Thoracic aorta (tissue), 2 donors: Measurements from ENCODE around the gene NMT1. TPM values are rescaled to one million over a fixed set of nuclear protein-coding genes. Genes with fewer than 3 reads are reported as not detected.
A peak's percentile ranks its signal among the peaks of the same experiment; 100 is the strongest.

Source experiments
- ATAC-seq: fragments of 150-250 bp; one replicate; pipeline ENCODE4 v1.8.0; 2017; ENCODE audit warnings: low read depth; ENCODE audit not compliant: insufficient number of reproducible peaks, low FRiP score
- DNase-seq: peaks from one replicate; pipeline ENCODE4 v3.0.0-alpha.2; 2020; ENCODE audit warnings: low spot score
- H3K27ac ChIP-seq, 2 donors: fragments of 200-600 bp; sonication (generic); 1 replicate in 1 of 2; 2 replicates in 1 of 2; pipeline ENCODE4 v1.5.1; 2016; ENCODE audit warnings: mild to moderate bottlenecking in 2 of 2, moderate library complexity in 2 of 2
- H3K27me3 ChIP-seq: fragments of 200-600 bp; sonication (generic); replicated peaks from 2 replicates; pipeline ENCODE4 v1.6.0; 2016; ENCODE audit warnings: mild to moderate bottlenecking; ENCODE audit not compliant: insufficient read depth
- H3K36me3 ChIP-seq: fragments of 200-600 bp; sonication (generic); one replicate; pipeline ENCODE4 v1.5.1; 2016
- H3K4me1 ChIP-seq, 2 donors: fragments of 200-600 bp; sonication (generic); 1 replicate in 1 of 2; 2 replicates in 1 of 2; pipeline versions ENCODE4 v1.5.1 to v1.6.0; 2016; ENCODE audit warnings: low read depth in 2 of 2, mild to moderate bottlenecking in 1 of 2; ENCODE audit not compliant: control insufficient read depth in 1 of 2
- H3K4me3 ChIP-seq: fragments of 200-600 bp; sonication (generic); 2 replicates; pipeline ENCODE4 v1.5.1; 2016; ENCODE audit warnings: mild to moderate bottlenecking
- H3K9me3 ChIP-seq: fragments of 200-600 bp; sonication (generic); 2 replicates; pipeline ENCODE4 v1.5.1; 2016
- total RNA-seq, 2 donors: library from RNA; depleted of rRNA; stranded (reverse); fragments of >200 nt; gene quantifications; one replicate each; pipeline versions ENCODE4 v1.1.0 to v1.2.3, GENCODE V29; 2016
- TF ChIP-seq, protein P1 (sequence below): fragments of 200-600 bp; sonication (generic); IDR thresholded peaks from one replicate; pipeline ENCODE4 v1.5.1; 2019; ENCODE audit warnings: antibody characterized with exemption

NMT1 gene
- total RNA-seq, 2 donors from 2014 or later = 53.1 to 64.8 TPM

DNA sequence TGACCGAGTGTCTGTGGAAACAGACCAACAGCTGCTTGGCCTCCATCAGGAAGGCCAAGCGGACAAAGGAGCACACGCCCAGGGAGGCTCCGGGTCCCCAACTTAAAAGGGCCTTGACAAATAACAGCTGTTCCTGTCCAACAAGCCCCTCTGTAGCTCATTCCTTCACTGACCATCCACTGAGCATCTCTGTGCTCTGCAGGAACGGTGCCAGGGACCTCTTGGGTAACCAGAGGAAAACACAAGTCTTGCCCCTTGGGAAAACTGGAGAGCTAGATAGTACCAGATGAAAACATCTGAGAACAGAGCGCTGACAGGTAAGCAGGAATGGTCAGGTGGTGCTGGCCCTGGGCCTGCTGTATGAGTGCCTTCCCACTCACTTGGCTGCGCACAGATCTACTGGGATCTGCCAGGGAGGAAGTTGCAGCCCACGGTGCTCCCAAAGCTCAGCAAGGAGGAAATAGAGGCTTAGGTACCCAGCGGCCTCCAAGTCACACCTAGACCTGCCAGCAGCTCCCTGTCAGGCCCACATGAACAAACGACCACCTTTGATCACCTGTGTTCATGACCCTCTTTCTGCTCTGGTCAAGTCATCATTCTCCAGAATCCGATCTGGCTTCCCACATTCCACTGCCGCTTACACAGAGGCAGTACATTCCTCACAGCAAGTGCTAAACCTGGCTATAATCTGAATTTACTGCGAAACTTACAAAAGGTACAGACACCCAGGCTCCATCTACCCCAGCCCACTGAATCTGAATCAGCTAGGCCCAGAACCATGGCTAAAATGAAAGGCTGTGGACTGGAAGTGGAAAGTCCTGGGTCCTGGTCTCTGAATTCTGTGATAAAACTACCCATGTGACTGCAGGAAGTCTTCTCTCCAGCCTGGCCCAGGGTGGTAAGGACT is 22.1 kb upstream of the NMT1 start:
- H3K27ac ChIP-seq = no peak overlapping the region

GRCh38 chr17:45040459-45040858 is 20.7 kb upstream of the NMT1 start:
- Histone ChIP-seq H3K4me1 (peaks cover 12 to 54% of the 10 kb centered on the region in 2 donors), H3K27ac (no peak overlapping the region), H3K36me3 (no peaks in the 10 kb centered on the region), H3K9me3 (no peaks in the 10 kb centered on the region), H3K4me3 (no peak overlapping the region), H3K27me3 (no peaks in the 10 kb centered on the region)
- DNase-seq = no peak
- no peak for ATAC-seq
- TF ChIP-seq, protein P1, sequence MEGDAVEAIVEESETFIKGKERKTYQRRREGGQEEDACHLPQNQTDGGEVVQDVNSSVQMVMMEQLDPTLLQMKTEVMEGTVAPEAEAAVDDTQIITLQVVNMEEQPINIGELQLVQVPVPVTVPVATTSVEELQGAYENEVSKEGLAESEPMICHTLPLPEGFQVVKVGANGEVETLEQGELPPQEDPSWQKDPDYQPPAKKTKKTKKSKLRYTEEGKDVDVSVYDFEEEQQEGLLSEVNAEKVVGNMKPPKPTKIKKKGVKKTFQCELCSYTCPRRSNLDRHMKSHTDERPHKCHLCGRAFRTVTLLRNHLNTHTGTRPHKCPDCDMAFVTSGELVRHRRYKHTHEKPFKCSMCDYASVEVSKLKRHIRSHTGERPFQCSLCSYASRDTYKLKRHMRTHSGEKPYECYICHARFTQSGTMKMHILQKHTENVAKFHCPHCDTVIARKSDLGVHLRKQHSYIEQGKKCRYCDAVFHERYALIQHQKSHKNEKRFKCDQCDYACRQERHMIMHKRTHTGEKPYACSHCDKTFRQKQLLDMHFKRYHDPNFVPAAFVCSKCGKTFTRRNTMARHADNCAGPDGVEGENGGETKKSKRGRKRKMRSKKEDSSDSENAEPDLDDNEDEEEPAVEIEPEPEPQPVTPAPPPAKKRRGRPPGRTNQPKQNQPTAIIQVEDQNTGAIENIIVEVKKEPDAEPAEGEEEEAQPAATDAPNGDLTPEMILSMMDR = no peak

More for the DNA sequence above, 22.1 kb upstream of the NMT1 start:
- peaks cover 12 to 43% of the 10 kb centered on the region in 2 donors for H3K4me1 ChIP-seq
- ATAC-seq (no peak), DNase-seq (no peak)
- no peaks in the 10 kb centered on the region for H3K9me3 ChIP-seq
- peaks cover 6% of the 10 kb centered on the region for H3K36me3 ChIP-seq
- no peaks in the 10 kb centered on the region for H3K27me3 ChIP-seq
- TF ChIP-seq, protein P1 = no peak
- no peak overlapping the region for H3K4me3 ChIP-seq

DNA sequence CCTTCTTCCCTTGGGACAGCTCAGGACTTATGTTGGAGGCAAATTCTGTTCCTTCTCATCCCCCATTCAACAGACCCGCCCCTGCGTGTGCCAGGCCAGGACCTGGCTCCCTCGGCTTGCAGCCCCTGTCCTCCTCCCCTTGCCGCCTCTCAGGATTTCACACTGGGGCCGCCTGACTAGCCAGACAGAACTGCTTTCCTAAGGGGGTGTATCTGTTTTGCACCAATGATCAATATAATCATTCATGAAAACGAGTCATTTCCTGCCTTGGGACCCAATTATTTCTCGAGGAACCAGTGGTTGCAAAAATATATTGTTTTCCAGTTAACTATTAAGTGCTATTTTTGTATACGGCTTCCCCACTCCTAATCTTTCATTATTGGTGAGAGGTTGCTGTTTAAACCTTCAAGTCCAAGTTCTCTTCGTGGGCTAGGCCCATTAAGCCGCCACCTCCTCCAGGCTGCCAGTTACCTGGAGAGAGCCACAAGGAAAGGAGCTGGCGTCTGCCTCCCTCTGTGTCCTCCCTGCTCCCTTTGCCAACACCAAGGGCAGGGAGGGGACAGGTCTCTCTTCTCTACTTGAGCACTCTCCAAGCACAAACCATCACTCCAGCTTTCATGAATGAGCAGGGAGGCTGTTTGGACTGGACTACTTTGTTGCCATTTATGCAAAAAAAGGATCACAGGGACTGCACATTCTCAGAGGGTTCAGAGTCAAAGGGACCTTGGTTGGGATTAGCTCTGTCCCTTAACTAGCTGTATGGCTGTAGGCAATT is 18.6 kb upstream of the NMT1 start:
- Histone ChIP-seq H3K27ac (no peak overlapping the region), H3K36me3 (no peaks in the 10 kb centered on the region), H3K4me3 (no peak overlapping the region), H3K27me3 (no peaks in the 10 kb centered on the region), H3K9me3 (no peaks in the 10 kb centered on the region), H3K4me1 (peaks cover 12 to 59% of the 10 kb centered on the region in 2 donors)
- TF ChIP-seq, protein P1 = no peak
- ATAC-seq (no peak), DNase-seq (no peak)

DNA sequence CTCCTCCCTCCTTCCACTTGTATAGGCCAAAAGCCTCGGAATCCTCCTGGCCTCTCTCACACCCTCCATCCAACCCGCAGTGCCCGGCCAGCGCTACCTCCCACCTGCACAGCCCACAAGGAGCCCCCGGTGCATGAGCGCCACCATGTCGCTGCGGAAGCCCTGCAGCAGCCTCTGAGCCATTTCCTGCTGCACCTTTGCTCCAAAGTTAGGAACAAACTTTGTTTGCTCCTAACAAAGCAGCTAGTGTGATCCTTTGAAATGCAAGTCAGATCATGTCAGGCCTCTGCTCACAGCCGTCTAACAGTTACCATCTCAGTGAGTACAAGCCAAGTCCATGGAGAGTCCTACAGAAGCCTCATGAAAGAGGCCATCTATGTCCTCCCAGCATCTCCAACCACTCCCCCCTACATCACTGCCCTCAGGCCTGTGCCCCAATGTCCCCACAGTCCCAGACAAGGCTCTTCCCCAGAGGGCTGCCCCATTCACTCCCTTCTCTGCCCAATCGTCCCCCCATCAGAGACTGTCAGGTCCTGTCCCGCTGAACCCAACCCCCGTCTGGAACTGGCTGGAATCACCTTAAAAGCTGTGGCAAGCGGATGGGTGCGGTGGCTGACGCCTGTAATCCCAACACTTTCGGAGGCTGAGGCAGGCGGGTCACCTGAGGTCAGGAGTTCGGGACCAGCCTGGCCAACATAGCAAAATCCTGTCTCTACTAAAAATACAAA is 17.1 kb upstream of the NMT1 start:
- no peak for DNase-seq
- Histone ChIP-seq H3K36me3 (no peaks in the 10 kb centered on the region), H3K4me3 (peak overlapping the region; percentile 21), H3K9me3 (no peaks in the 10 kb centered on the region), H3K27ac (no peak overlapping the region), H3K27me3 (no peaks in the 10 kb centered on the region), H3K4me1 (peaks cover 12 to 59% of the 10 kb centered on the region in 2 donors)
- TF ChIP-seq, protein P1 = no peak
- ATAC-seq = no peak
